HG02973 (cell line): Measurements from ENCODE around the gene UBAP1L.

Experiments used
- ATAC-seq: cut with Tn5 transposase; IDR thresholded peaks from one replicate; pipeline ENCODE4 v1.9.1; 2021; ENCODE audit warnings: moderate library complexity; ENCODE audit not compliant: unreplicated experiment

The UBAP1L gene

DNA sequence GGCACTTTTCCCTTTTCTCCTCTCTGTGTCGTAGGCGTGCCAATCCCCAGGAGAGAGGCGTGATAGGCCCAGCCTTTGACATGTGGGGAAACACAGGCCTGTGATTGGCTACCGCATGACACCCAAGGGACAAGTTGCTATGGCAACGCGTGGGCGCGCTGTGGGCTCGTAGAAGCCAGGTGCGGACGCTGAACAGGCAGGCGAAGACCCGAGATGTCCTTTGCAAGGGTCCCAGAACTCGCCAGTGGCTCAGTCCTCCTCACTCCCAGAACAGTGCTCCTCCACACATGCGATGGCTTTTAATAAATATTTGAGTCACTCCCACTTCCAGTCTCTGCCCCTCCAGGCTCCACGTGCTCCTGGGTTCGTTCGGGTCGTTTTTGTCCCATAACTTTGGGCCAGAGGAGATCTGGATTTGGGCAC, 65.6 kb downstream of the UBAP1L start:
- ATAC-seq: peak; percentile 86

DNA sequence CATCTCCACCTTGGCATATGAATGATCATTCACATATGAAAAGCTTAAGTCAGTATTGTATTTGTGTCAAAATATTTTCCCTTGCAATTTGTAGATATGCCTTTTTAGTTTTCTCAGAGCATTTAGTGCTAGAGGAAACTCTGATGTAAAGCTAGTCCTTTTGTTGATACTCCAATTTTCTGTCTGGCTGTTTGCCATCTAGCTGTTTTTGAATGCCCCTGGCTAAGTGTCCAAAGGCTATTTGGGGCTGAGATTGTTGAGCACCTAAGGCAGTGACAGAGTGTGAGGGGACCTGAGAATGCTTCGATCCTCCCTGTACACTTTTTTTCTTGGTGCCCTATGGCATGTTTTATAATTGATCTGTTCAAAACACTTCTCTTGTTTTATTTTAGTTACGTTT, 66.8 kb downstream of the UBAP1L start:
- ATAC-seq: no peak

DNA sequence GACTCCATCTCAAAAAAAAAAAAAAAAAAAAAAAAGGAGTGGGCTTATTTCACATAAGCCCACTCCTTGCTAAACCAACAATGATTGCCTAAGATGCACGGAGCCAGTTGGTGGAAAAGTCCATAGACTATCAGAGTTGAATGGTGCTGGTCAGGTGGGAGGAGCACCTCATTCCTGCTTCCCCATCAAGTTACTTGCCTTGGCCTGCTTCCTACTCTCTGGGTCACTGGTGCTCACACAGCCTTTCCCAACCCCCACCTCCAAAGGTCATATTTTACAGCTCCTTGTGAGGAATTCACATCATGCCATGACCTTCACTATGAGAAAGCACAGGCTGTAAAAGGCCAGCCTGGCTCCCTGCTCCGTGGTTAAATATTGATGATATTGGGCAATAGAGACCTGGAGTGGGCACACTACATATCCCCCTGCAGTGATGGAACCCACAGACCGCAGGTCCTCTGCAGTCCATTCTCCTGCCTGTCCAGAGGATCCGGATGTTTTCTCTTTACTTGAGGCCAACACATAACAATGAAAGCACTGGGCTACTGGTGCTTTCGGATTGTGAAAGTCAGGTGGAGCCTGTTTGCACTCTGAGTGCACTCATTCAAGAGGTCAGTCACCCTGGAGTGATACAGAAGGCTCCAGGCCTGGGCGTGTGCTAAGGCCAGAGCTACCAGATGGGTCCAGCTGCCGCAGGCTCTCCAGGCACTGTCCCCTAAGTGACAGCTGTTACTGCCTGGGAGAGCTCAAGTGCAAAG, 70.1 kb downstream of the UBAP1L start, which contains the start of gene SLC51B:
Gene SLC51B (plus strand): TSS at position 664 of the 758 bp plus-strand sequence. CDS start 4,618 bp downstream, outside the sequence.
- ATAC-seq: no peak

DNA sequence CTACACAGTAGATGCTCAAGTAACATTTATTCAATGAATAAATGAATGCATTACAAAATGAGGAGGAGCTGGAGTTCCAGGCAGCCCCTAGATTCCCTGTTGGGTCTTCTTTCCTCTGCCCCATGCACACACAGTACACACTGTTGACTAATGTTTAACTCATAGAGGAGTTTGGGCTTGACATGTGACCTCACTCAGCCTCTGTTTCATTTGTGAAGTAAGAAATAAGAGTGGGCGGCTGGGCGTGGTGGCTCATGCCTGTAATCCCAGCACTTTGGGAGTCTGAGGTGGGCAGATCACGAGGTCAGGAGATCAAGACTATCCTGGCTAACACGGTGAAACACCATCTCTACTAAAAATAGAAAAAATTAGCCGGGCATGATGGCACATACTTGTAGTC, 70.8 kb downstream of the UBAP1L start:
- ATAC-seq: peak; percentile 46

DNA sequence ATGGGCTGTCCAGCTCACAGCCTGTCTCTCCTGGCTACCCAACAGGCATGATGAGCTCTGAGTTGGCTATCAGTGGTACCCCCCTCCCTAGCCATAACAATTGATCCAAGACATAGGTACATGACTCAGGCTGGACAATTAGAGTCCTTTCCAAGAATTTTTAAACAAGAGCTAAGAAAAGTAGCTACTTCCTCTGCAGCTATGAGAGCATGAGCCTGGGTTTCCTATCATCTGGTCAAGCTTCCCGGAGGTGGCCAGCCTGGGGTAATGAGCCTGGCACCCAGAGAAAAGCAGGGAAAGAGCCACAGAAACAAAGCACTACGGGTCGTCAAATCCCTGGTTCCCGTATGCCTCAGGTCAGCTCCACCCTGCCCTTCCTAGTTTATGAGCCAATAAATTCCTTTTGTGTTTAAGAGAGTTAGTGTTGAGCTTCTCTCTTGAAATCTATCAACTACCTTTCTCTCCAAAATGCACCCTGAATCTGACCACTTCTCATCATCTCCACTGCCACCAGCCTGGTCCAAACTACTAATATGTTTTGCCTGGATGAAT, 72.1 kb downstream of the UBAP1L start:
- ATAC-seq: no peak
